ENCODE data around the gene HS2ST1. TPM values are rescaled to one million over a fixed set of nuclear protein-coding genes. Genes with fewer than 3 reads are reported as not detected.

Gene HS2ST1
- total and polyA plus RNA-seq, 2 donors (not counting 1 experiment from before 2014, with no cell fraction given), result 19.2 to 22.5 TPM

- H3K9ac ChIP-seq (ENCODE audit: insufficient read depth, low read length), result no peak overlapping the region
- H3K79me2 ChIP-seq (ENCODE audit: control insufficient read depth, insufficient read depth, low read length), result no peaks in the 10 kb centered on the region
- no peaks in the 10 kb centered on the region for H4K20me1 ChIP-seq (ENCODE audit: control insufficient read depth, extremely low read depth, insufficient read depth, low read length)
- no peaks in the 10 kb centered on the region for H3K9me3 ChIP-seq (ENCODE audit: control insufficient read depth, insufficient read depth, low read depth, low read length)
- TF ChIP-seq, protein P1, sequence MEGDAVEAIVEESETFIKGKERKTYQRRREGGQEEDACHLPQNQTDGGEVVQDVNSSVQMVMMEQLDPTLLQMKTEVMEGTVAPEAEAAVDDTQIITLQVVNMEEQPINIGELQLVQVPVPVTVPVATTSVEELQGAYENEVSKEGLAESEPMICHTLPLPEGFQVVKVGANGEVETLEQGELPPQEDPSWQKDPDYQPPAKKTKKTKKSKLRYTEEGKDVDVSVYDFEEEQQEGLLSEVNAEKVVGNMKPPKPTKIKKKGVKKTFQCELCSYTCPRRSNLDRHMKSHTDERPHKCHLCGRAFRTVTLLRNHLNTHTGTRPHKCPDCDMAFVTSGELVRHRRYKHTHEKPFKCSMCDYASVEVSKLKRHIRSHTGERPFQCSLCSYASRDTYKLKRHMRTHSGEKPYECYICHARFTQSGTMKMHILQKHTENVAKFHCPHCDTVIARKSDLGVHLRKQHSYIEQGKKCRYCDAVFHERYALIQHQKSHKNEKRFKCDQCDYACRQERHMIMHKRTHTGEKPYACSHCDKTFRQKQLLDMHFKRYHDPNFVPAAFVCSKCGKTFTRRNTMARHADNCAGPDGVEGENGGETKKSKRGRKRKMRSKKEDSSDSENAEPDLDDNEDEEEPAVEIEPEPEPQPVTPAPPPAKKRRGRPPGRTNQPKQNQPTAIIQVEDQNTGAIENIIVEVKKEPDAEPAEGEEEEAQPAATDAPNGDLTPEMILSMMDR (conservative IDR thresholded peaks at IDR 0.05 in 1 of 2, IDR thresholded peaks at IDR 0.05 in 1 of 2; ENCODE audit: low read depth in 1 of 2, low read length in 2 of 2), result no peak
- no peak for TF ChIP-seq EZH2 (IDR thresholded peaks at IDR 0.05; ENCODE audit: low read length, missing control alignments)
- H3K27me3 ChIP-seq (ENCODE audit: control insufficient read depth, insufficient read depth, low read length), result no peaks in the 10 kb centered on the region
- H3K27ac ChIP-seq (ENCODE audit: insufficient read depth, low read length), result no peak overlapping the region
- DNase-seq (ENCODE audit: low read depth in 2 of 2), result peak in 1 of 2 donors; percentile 63
- no peaks in the 10 kb centered on the region for H3K4me1 ChIP-seq (ENCODE audit: control insufficient read depth, extremely low read depth, insufficient read depth, low read length)
- no peak overlapping the region for H3K4me3 ChIP-seq (replicated peaks in 1 of 4; ENCODE audit: control extremely low read depth in 1 of 4, insufficient read depth in 1 of 4, low read depth in 3 of 4, low read length in 4 of 4)
- H3K36me3 ChIP-seq (ENCODE audit: control insufficient read depth, insufficient read depth, low read length), result no peaks in the 10 kb centered on the region
- H3K4me2 ChIP-seq (ENCODE audit: extremely low read depth, insufficient read depth, low read length), result no peak overlapping the region
- no peak overlapping the region for H2AFZ ChIP-seq (ENCODE audit: low read length)
These were observed 131.4 kb downstream of the HS2ST1 start for GRCh38 chr1:87045761-87046304.

GRCh38 chr1:87046951-87047350, 132.5 kb downstream of the HS2ST1 start:
- H3K79me2 ChIP-seq (ENCODE audit: control insufficient read depth, insufficient read depth, low read length), result no peaks in the 10 kb centered on the region

DNA sequence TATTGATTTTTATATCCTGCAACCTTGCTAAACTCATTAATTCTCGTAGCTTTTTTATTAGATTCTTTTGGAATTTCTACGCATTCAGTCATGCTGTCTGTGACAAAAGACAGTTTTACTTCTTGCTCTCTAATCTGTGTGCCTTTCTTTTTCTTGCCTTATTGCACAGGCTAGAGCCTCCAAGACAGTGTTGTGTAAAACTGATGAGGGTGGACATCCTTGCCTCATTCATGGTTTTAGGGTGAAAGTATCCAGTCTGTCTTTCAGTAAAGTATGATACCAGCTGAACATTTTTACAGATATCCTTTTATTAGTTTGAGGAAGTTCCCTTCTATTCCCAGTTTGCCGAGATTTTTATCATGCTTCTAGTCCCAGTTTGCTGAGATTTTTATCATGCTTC, 133.8 kb downstream of the HS2ST1 start:
- Histone ChIP-seq H3K79me2 (ENCODE audit: control insufficient read depth, insufficient read depth, low read length) (no peaks in the 10 kb centered on the region), H3K4me2 (ENCODE audit: extremely low read depth, insufficient read depth, low read length) (no peak overlapping the region), H3K4me1 (ENCODE audit: control insufficient read depth, extremely low read depth, insufficient read depth, low read length) (no peaks in the 10 kb centered on the region), H3K4me3 (replicated peaks in 1 of 4; ENCODE audit: control extremely low read depth in 1 of 4, insufficient read depth in 1 of 4, low read depth in 3 of 4, low read length in 4 of 4) (no peak overlapping the region), H3K27me3 (ENCODE audit: control insufficient read depth, insufficient read depth, low read length) (no peaks in the 10 kb centered on the region), H3K36me3 (ENCODE audit: control insufficient read depth, insufficient read depth, low read length) (no peaks in the 10 kb centered on the region), H3K27ac (ENCODE audit: insufficient read depth, low read length) (no peak overlapping the region), H3K9ac (ENCODE audit: insufficient read depth, low read length) (no peak overlapping the region), H4K20me1 (ENCODE audit: control insufficient read depth, extremely low read depth, insufficient read depth, low read length) (no peaks in the 10 kb centered on the region), H2AFZ (ENCODE audit: low read length) (no peak overlapping the region), H3K9me3 (ENCODE audit: control insufficient read depth, insufficient read depth, low read depth, low read length) (no peaks in the 10 kb centered on the region)
- no peak for DNase-seq (ENCODE audit: low read depth in 2 of 2)
- TF ChIP-seq, protein P1 (conservative IDR thresholded peaks at IDR 0.05 in 1 of 2, IDR thresholded peaks at IDR 0.05 in 1 of 2; ENCODE audit: low read depth in 1 of 2, low read length in 2 of 2), result no peak
- no peak for TF ChIP-seq EZH2 (IDR thresholded peaks at IDR 0.05; ENCODE audit: low read length, missing control alignments)

More at GRCh38 chr1:87046951-87047350, 132.5 kb downstream of the HS2ST1 start:
- no peak for DNase-seq (ENCODE audit: low read depth in 2 of 2)
- Histone ChIP-seq H3K27me3 (ENCODE audit: control insufficient read depth, insufficient read depth, low read length) (no peaks in the 10 kb centered on the region), H3K4me1 (ENCODE audit: control insufficient read depth, extremely low read depth, insufficient read depth, low read length) (no peaks in the 10 kb centered on the region), H3K9ac (ENCODE audit: insufficient read depth, low read length) (no peak overlapping the region), H2AFZ (ENCODE audit: low read length) (no peak overlapping the region), H3K4me3 (replicated peaks in 1 of 4; ENCODE audit: control extremely low read depth in 1 of 4, insufficient read depth in 1 of 4, low read depth in 3 of 4, low read length in 4 of 4) (no peak overlapping the region), H3K4me2 (ENCODE audit: extremely low read depth, insufficient read depth, low read length) (no peak overlapping the region), H3K27ac (ENCODE audit: insufficient read depth, low read length) (no peak overlapping the region), H4K20me1 (ENCODE audit: control insufficient read depth, extremely low read depth, insufficient read depth, low read length) (no peaks in the 10 kb centered on the region), H3K9me3 (ENCODE audit: control insufficient read depth, insufficient read depth, low read depth, low read length) (no peaks in the 10 kb centered on the region), H3K36me3 (ENCODE audit: control insufficient read depth, insufficient read depth, low read length) (no peaks in the 10 kb centered on the region)
- TF ChIP-seq EZH2 (IDR thresholded peaks at IDR 0.05; ENCODE audit: low read length, missing control alignments), result no peak
- TF ChIP-seq, protein P1 (conservative IDR thresholded peaks at IDR 0.05 in 1 of 2, IDR thresholded peaks at IDR 0.05 in 1 of 2; ENCODE audit: low read depth in 1 of 2, low read length in 2 of 2), result no peak
